NCI-H1417 treated with DMSO at 0.1 percent for 48 hours (cell line): ENCODE data around the gene FSTL5.
"Not testable (repeated sequence)": the region's sequence is repeated elsewhere in the genome, so short reads cannot be mapped to it uniquely, and the experiment has no call there.

Experiments used
- DNase-seq: peaks from one replicate; lab custom pipeline; 2025; lab: John Stamatoyannopoulos, UW

FSTL5 gene

GRCh38 chr4:162163892-162164759 is at the start of gene FSTL5:
FSTL5 (minus strand) TSS chr4:162164000; CDS start chr4:162111396, 52,604 bp downstream.
- no peak for DNase-seq

GRCh38 chr4:162209706-162210105 is 45.9 kb upstream of the FSTL5 start:
- no peak for DNase-seq

- DNase-seq = not testable (repeated sequence)
Measured at GRCh38 chr4:162203478-162203877, 39.7 kb upstream of the FSTL5 start.

- DNase-seq = no peak
Measured at GRCh38 chr4:162201673-162202072, 37.9 kb upstream of the FSTL5 start.

GRCh38 chr4:162170509-162170908 is 6.7 kb upstream of the FSTL5 start:
- no peak for DNase-seq

GRCh38 chr4:162164906-162165510 is 1.2 kb upstream of the FSTL5 start:
- DNase-seq = no peak

GRCh38 chr4:162162672-162163071 is 1.1 kb downstream of the FSTL5 start:
- no peak for DNase-seq

GRCh38 chr4:162157241-162157640 is 6.6 kb downstream of the FSTL5 start:
- DNase-seq = no peak

- DNase-seq = no peak
Measured at GRCh38 chr4:162154862-162155540, 8.8 kb downstream of the FSTL5 start.

GRCh38 chr4:162151850-162152249 is 11.9 kb downstream of the FSTL5 start:
- no peak for DNase-seq

- DNase-seq = no peak
Measured at GRCh38 chr4:162151386-162151785, 12.4 kb downstream of the FSTL5 start.

- DNase-seq = no peak
Measured at GRCh38 chr4:162149644-162150043, 14.2 kb downstream of the FSTL5 start.

- no peak for DNase-seq
Measured at GRCh38 chr4:162140051-162140683, 23.6 kb downstream of the FSTL5 start.

- no peak for DNase-seq
Measured at GRCh38 chr4:162139412-162139811, 24.4 kb downstream of the FSTL5 start.

GRCh38 chr4:162131256-162131655 is 32.5 kb downstream of the FSTL5 start:
- no peak for DNase-seq

GRCh38 chr4:162126729-162127128 is 37.1 kb downstream of the FSTL5 start:
- DNase-seq = no peak

GRCh38 chr4:162117051-162117450 is 46.7 kb downstream of the FSTL5 start:
- no peak for DNase-seq

- no peak for DNase-seq
Measured at GRCh38 chr4:162116095-162116779, 47.6 kb downstream of the FSTL5 start.

- DNase-seq = no peak
Measured at GRCh38 chr4:162115333-162115732, 48.5 kb downstream of the FSTL5 start.

- DNase-seq = no peak
Measured at GRCh38 chr4:162111078-162111477, 52.7 kb downstream of the FSTL5 start.

GRCh38 chr4:162104459-162105124 is 59.2 kb downstream of the FSTL5 start:
- DNase-seq = no peak
